ENCODE measurements around the gene ALDH4A1.

- TF ChIP-seq POLR2A (IDR thresholded peaks at IDR 0.05) (no peak), CTCF (IDR thresholded peaks at IDR 0.05) (no peak)
These were observed 21.9 kb upstream of the ALDH4A1 start for GRCh38 chr1:18924221-18924691.
